NCI-H187 (cell line): Measurements from ENCODE around the gene GRAMD4.

Source experiments
- DNase-seq, 2 experiments: peaks; one replicate each; lab custom pipeline; 2025; lab: John Stamatoyannopoulos, UW

The GRAMD4 gene

DNA sequence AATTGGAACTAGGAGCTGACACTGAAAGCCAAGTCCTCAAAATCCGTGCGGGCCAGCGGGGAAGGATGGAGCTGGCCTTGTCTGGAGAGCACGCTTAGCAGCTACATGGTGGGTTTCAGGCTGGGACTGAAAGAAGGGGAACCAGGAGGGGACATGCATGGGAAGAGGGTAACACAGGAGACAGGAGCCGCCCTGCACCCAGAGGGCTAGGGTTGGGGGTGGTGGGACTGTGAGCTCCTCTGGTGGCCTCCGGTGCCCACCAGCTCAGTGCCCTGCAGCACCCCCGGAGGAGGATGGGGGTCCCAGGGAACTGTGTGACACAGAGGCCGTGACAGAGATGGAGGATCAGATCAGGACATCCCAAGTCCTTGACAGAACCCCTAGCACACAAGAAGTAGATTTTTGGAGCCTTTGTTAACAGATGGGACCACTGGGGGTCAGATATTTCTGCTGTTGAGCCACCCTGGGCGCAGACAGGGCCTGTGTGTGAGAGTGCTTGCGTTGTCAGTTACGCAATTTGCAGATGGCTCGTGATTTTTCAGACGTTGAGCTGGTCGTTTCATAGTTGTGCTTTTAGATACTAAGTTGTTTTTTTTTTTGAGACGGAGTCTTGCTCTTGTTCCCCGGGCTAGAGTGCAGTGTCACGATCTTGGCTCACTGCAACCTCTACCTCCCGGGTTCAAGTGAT lies 21.3 kb upstream of the GRAMD4 start:
- DNase-seq: no peak

DNA sequence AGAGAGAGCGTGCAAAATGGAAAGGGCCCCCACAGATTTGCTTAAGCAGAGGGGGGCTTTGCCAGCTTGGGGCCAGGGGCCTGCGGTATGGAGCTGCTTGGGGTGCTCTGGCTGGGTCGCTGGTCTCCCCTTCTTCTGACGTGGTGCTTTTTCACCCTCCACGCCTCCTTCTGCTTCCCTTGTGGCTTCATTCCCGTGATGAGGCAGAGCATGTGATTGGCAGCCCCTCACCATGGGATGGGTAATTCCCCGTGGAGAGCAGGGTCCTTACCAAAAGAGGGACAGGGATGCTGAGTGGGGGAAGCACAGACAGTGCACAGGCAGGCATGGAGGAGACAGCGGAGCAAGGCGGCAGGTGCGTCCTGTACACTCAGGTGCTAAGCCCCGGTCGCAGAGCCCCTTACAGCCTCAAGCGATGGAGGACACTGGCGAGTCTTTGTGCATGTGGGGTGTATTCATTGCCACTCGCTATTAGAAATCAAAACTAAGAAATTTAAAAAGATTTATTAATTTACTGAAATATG lies 19.9 kb upstream of the GRAMD4 start:
- no peak for DNase-seq

DNA sequence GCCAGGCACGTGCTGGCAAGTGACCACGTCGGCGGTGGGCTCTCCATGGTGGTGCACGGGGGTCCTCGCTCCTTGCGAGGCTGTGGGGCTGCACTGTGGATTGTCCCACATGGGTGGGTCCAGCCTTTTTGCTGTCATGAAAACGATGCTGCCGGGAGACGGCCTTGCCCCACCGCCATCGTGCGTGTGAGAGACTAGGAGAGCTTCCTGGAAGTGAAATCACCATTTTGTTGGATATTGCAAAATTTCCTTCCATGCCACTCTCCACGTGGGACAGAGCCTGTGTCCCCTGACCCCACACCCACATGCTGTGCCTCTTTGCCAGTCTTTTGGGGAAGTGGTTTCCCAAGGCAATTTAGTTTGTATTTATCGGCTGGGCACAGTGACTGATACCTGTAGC lies 18.2 kb upstream of the GRAMD4 start:
- no peak for DNase-seq

DNA sequence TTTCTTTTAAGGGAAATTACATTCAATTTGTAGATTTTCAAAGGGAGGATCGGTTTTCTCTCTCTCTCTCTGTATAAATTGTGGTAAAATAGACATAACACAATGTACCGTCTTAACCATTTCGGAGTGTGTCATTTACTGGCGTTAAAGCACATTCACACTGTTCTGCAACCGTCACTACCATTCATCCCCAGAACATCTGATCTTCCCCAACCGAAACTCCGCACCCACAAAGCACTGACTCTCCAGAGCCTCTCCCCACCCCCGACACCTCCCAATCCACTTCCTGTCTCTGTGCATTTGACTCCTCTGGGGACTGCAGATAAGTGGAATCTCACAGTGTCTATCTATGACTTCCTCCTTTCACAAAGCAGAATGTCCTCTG lies 15.9 kb upstream of the GRAMD4 start:
- no peak for DNase-seq

DNA sequence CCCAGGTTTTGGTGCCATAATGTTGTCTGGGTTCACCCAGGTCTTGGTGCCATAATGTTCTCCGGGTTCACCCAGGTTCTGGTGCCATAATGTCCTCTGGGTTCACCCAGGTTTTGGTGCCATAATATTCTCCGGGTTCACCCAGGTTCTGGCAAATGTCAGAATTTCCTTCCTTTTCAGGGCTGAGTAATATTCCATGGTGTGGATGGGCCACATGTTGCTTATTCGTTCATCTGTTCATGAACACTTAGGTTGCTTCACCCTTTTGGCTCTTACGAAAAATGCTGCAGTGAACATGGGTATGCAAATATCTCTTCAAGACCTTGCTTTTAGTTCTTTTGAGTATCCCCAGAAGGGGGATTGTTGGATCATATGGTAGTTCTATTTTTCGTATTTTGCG lies 15.1 kb upstream of the GRAMD4 start:
- no peak for DNase-seq

DNA sequence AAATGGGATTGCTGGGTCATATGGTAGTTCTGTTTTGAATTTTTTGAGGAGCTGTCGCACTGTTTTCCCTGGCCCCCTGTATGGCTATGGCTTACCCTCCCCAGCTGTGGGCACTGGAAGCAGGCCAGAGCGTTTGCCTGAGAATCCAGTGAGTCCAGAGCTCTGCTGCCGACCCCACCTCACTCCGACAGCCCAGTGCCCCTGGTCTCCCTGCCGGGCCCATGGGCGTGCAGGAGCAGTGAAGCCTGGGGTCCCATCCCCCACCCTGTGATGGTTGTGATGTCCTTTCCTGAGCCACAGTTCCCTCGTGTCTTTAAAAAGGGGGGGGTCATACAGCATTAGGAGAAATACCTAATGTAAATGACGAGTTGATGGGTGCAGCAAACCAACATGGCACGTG lies 13.3 kb upstream of the GRAMD4 start:
- no peak for DNase-seq

DNA sequence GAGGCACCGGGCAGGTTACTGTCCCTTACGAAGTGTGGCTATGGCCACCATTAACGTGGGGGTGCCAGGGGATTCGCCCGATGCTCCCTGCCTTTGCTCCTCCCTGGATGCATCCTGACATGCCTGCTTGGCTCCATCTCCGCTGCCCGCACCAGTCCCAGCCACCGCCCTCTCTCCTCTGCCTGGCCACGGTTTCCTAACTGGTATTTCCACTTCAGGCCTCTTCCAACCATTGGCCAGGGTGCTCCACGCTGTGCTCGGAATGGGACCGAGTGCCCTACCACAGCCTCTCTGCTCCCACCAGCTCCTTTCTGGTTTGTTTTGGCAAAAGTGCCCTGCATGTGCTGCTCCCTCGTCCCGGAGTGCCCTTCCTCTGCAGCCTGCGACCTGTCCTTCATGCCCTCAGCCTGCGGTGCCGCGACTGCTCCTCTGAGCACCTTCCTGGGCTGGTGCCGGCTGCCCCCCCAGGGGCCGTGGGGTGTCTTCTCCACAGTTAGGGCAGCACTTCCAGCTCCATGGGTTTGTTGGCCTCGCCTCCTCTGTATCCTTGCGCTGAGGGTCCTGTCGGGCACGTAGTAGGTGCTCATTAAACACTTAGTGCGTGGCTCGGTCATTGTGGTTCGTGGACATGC lies 12.6 kb upstream of the GRAMD4 start:
- DNase-seq: no peak

DNA sequence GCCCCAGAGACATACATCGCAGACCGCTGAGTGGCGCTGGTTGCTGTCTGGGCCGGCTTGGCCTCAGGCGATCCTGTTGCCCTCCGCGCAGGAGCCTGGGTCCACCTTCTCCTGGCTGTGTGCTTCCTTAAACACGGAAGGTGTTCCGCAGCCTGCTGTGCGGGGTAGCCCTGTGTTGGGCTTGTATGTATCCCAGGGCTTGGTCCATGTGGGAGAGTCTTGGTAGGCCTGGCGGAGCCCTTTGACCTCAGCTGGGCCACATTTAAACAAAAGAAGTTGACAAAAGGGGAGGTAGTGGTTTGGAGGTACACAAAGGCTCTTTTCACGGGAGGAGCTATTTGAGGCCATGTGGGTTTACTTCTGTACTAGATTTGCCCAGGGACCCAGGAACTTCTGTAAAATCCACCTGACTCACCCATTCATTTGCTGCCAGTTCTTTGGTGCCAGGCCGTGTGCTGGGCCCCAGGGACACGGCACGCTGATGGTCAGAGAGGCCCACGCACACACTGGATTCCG lies 11.0 kb upstream of the GRAMD4 start:
- no peak for DNase-seq

DNA sequence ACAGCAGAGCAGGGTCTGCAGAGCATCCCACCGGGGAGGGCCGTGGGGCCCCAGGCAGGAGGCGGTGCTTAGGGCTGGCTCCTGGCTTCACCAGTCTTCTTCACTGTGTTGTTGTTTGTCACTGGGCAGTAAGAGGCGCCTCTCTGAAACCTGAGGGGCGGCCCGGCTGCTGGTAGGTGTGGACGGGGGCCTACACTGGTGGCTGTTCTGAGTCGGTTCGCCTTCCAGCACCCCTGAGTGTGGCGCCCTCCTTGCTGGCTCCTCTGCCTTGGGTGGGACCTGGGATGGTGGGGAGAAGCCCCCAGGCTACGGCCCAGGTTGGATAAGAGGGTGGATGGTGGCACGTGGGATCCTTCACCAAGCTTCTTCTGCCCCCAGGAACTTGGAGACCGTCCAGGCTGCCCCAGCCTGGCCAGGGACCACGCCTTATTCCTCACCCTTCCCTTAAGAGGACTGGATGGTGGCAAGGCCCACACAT lies 10.4 kb upstream of the GRAMD4 start:
- DNase-seq: no peak

DNA sequence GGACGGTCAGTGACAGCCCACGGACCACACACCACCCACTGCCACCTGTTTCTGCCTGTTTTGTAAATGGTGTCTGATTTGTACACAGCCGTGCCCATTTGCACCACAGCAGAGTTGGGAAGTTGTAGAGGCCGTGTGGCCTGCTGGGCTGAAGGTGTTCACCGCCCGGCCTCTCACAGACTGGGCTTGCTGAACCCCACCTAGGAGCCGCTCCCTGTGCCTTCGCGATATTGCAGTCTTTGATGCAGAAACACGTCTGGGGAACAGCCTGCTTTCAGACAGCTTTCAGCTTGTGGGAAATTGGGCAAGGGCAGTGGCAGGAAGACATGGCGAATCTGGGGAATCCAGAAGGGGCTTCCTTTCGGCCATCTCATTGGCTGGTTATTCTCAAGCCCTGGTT lies 9.8 kb upstream of the GRAMD4 start:
- no peak for DNase-seq

DNA sequence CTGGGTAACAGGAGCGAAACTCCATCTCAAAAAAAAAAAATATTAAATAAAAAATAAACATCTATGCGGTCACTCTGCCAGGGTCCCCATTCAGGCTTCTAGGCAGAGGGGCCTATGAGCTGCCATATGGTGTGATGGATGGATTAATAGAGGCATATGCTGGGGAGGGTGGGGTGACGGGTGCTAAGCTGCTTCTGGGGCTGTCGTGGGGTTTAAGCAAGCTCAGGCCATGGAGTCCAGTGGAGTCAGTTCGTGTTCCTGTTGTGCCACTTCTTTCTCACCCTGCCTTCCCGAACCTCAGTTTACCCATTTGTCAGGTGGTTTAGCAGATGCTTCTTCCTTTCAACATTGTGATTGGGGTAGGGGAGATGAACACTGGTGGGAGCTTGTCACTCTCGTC lies 9.0 kb upstream of the GRAMD4 start:
- DNase-seq: no peak

DNA sequence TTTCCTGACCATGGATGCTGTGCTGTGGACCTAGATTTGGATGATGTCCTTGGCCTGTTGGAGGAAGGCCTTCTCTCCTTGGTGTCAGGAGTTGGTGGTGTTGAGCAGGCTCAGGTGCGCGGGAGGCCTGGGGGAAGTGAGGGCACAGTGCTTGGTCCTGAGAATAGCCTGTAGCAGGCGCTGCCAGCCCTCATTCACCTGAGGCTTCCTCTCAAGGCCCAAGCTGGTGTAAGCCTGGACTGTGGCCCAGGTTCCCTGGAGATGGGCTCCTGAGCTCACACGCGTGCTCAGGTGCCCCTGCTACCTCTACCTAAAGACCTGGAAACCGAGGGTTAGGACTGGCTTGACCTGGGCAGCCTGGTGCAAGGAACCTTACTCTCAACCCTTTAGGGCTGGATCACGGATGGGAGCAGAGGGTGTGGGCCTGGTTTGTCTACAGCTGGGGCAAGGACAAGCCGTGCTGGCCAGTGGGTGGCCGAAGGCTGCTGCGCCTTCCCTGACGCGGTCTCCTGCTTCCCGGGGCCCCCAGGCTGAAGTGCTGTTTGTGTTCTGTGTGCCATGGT lies 7.8 kb upstream of the GRAMD4 start:
- DNase-seq: no peak

DNA sequence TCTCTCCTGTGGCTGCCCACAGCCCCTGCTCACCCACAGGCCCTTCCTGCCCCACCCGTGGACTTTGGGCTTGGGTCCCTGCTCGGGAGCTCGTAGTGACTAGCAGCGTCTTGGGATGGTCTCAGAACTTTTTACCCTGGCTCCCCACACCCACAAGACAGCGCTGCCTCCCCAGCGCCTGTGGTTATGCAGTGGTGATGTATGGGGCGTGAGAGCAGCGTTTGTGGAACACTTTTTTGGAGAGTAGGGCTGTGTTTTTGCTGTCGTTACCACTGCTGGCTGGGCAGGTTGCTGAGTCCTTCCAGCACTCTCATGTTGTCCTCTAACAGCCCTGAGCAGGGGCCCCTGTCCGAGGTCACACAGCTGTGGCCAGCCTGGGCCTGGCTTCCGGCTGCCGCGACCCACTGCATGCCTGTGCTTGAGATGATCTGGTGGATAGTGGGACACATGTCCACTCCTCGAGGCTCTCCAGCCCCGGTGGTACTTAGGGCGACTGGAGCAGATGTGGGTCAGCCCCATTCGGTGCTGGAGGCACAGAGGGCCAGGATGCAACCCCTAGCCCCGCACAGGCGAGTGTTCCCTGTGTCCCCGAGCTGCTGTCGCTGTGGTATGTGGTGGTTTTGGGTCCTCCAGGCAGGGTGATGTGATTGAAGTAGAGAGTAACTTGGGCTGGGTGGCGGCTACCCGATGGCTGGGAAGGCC lies 7.1 kb upstream of the GRAMD4 start:
- no peak for DNase-seq

DNA sequence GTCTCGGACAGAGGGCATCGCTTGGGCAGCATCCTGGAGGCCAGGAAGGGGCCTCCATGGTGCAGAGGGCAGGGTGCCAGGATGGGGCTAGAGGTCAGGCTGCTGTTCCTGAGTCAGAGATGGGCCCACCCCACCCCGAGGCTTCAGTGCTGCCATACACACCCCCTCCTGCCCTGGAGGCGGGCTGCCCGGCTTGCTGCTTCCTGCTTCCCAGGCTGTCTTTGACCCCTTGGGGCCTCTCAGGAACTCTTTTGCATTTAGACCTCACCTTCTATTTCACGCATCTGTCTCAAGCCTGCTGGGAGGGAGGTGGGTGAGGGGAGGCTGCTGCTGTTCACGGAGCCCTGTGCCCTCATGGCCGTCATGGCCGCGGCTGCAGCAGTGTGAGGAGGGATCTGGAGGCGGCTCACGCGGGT lies 6.6 kb upstream of the GRAMD4 start:
- DNase-seq: no peak

DNA sequence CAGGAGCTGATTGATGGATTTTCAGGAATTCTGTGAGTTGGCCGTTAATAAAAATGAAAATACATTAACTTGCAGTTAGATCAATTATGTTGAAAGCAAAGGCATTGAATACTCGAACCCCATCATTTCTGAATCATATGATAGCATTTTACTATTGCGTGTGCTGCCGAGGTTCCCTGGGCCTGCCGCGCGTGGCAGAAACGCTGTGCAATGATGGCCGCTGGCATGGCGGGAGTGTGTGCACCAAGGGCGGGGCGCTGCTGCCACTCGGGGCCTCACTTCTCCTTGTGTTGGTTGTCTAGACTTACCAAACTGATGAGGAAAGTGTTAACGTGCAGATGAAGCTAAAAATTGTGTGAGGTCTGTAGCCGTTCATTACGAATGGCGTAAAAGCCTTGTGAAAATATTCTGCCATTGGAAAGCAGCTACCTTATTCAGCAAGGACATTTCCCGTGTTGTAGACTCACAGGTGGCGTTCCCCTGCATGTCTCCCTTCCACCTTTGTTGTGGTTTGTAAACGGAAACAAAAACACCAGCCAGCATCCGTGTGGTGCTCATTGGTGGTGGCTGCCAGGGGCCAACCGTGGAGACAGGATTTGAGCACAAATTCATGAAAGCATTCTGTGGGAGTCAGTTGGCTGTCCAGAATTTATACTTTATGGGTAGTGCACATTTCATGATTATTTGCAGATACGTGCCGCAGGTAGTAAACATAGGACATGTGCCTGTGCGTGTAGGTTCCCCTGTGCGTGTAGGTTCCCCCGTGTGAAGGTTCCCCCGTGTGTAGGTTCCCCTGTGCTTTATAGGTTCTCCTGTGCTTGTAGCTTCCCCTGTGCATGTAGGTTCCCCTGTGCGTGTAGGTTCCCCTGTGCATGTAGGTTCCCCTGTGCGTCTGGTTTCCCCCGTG lies 5.9 kb upstream of the GRAMD4 start:
- no peak for DNase-seq

DNA sequence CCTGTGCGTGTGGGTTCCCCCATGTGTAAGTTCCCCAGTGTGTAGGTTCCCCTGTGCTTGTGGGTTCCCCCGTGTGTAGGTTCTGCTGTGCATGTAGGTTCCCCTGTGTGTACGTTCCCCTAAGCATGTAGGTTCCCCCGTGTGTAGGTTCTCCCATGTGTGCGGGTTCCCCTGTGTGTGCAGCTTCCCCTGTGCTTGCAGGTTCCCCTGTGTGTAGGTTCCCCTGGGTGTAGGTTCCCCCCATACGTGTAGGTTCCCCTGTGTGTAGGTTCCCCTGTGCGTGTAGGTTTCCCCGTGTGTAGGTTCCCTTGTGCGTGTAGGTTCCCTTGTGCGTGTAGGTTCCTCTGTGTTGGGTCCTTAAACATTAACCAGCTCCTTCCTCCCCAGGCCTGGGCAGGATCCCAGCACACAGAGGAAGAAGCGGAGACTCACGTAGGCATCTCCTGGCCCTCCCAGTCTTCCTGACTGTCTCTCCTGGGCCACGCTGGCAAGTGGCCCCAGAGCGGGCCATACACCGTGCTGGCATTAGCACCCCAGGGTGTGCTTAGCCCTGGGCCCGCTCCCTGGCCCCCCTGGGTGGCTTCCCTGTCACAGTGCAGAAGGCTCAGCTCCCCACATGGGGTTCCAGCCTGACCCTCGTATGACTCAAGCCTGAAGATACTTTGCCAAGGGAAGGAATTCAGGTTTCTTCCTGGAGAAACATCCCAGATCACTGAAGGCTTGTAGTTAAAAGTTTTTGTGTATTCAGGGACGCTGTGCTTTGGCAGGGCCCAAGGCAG lies 2.8 kb upstream of the GRAMD4 start:
- DNase-seq: no peak

DNA sequence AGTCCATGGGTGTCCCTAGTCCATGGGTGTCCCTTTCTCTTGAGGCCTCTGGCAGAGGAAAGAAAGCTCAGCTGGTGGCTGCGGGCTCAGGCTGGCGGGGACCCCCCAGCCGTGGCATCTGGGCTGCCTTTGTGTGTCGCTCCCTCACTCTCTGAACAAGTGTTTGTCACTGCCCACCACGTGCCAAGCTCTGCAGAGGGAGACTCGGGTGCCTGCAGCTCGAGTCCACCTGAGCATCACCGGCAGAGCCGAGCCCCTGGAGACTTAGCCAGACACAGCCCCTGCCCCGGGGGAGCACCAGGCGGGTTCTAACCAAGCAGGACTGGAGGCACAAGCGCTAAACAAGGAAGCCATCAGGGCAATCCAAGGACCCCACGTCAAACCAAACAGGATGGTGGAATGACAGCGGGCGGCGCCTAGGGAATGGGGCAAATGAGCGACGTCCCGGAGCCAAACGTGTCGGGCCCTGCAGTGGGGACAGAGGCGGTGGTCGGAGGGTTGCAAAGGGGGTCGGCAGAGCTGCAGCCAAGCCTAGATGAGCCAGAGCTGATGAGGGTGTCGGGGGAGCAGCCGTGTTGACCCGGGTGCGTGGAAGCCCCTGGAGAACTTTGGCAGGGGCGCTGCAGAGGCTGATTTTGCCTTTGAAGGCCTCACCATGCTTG lies 2.1 kb upstream of the GRAMD4 start:
- DNase-seq: no peak

DNA sequence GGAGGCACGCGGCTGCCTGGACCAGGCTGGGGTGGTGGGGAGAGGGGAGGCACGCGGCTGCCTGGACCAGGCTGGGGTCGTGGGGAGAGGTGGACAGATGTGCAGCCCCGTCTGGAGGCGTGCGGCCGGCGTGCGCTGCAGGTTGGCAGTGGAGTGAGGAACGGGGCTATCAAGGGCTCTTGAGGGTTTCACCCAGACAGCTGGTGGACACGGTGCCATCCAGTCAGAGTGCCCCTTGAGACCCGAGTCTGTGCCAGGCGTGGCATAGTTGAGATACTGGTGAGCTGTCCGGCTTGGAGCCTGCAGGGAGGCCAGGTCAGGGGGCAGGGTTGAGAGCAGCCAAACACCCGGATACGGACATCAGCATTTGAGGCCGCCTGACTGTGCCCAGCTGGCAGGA lies 1.5 kb upstream of the GRAMD4 start:
- DNase-seq: no peak

DNA sequence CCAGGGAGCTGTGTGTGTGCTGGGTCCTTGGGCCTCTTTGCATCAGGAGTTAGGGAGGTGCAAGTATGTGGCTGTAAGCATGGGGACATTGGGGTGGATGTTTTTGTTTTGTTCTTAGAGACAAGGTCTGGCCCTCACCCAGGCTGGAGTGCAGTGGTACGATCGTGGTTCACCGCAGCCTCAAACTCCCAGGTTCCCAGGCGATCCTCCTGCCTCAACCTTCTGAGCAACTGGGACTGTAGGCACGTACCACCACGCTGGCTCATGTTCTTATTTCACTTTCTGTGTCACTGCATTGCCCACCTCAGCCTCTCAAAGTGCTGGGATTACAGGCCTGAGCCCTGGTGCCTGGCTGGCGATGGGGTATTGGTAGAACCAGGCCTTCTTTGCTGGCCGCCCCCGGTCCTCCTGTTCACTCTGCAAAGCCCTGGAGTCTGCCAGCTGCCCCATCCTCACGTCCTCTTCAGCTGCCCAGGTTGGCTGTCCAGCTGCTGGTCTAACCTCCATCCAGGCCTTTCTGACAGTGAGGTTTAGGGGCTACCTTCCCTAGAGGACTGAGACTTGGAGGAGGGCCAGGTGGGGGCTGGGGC lies 851 bp upstream of the GRAMD4 start:
- DNase-seq: no peak
